Cardiac fibroblast (primary cell): Measurements from ENCODE around the gene RABEP2.
"Not testable (repeated sequence)": the region's sequence is repeated elsewhere in the genome, so short reads cannot be mapped to it uniquely, and the experiment has no call there.

Experiments used
- DNase-seq, 2 donors: peaks; one replicate each; pipeline versions ENCODE4 v3.0.0 to v3.0.0-alpha.2; 2010; ENCODE audit warnings: low read depth in 2 of 2
- H3K4me3 ChIP-seq, 2 donors: replicated peaks in 1 of 2; 1 replicate in 1 of 2; 2 replicates in 1 of 2; pipeline ENCODE4 v1.5.1; 2011; ENCODE audit warnings: low read depth in 2 of 2, low read length in 2 of 2, mild to moderate bottlenecking in 2 of 2, moderate library complexity in 1 of 2
- TF ChIP-seq, protein P1 (sequence below): IDR thresholded peaks from one replicate; pipeline ENCODE4 v1.5.1; 2011; ENCODE audit warnings: low read depth, mild to moderate bottlenecking, low read length, inconsistent platforms

RABEP2 gene

DNA sequence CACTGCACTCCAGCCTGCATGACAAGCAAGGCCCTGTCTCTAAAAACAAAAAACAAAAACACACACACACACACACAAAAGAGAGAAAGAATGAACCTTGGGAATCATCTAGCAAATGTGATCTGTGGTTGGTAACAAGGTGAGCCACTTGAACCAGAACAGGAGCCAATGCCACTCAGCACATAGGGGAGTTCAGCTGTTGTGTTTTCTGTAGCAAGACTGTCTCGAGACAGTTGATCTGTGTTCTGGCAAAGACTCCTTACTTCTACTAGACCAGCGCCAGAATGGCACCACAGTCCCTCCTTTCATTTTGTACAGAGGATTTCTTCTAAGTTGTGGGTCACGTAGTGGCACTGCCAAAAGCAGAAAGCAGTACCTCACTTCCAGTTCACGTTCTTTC, 26.1 kb downstream of the RABEP2 start:
- no peak overlapping the region for H3K4me3 ChIP-seq
- TF ChIP-seq, protein P1, sequence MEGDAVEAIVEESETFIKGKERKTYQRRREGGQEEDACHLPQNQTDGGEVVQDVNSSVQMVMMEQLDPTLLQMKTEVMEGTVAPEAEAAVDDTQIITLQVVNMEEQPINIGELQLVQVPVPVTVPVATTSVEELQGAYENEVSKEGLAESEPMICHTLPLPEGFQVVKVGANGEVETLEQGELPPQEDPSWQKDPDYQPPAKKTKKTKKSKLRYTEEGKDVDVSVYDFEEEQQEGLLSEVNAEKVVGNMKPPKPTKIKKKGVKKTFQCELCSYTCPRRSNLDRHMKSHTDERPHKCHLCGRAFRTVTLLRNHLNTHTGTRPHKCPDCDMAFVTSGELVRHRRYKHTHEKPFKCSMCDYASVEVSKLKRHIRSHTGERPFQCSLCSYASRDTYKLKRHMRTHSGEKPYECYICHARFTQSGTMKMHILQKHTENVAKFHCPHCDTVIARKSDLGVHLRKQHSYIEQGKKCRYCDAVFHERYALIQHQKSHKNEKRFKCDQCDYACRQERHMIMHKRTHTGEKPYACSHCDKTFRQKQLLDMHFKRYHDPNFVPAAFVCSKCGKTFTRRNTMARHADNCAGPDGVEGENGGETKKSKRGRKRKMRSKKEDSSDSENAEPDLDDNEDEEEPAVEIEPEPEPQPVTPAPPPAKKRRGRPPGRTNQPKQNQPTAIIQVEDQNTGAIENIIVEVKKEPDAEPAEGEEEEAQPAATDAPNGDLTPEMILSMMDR, result no peak
- no peak for DNase-seq

DNA sequence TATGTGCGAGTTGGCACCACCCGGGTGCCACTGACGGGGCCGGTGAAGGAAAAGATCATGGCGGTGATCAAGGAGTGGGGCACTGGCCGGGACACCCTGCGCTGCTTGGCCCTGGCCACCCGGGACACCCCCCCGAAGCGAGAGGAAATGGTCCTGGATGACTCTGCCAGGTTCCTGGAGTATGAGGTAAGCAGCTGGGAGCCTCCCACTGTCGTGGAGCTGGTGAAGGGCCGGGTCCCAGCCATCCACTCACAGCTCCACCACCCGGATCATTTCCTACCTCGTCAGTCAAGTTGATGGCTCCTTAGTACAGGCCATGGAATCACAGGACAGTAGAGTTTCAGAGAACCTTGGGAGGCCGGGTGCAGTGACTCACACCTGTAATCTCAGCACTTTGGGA, 26.8 kb downstream of the RABEP2 start:
- TF ChIP-seq, protein P1, result no peak
- DNase-seq, result no peak
- H3K4me3 ChIP-seq, result no peak overlapping the region

DNA sequence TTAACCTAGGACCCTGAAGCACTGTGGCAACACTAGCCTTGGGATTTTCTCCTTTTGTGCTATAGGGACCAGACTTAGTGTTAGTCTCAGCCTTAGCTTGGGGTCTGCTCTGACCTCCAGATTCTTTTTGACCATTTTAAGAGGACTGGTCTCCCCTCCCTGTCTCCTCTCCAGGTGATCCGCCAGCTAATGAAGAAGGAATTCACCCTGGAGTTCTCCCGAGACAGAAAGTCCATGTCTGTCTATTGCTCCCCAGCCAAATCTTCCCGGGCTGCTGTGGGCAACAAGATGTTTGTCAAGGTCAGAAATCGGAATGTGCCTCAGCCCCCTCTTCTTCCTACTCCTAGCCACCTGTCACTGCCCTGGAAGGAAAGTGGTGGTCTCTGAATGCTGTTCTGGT, 27.2 kb downstream of the RABEP2 start:
- DNase-seq, result no peak
- H3K4me3 ChIP-seq, result no peak overlapping the region
- TF ChIP-seq, protein P1, result no peak

DNA sequence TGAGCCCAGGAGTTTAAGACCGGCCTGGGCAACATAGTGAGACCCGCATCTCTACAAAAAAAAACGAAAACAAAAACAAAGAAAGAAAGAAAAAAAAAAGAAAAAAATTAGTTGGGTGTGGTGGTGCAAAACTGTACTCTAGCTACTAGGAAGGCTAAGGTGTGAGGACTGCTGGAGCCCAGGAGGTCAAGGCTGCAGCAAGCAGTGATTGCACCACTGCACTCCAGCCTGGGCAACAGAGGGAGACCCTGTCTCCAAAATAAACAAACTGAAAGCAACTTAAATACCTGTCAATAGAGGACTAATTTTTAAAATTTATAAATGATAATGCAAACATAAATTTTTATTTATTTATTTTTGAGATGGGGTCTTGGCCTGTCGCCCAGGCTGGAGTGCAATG, 29.4 kb downstream of the RABEP2 start:
- no peak for DNase-seq
- H3K4me3 ChIP-seq, result no peak overlapping the region
- TF ChIP-seq, protein P1, result no peak

DNA sequence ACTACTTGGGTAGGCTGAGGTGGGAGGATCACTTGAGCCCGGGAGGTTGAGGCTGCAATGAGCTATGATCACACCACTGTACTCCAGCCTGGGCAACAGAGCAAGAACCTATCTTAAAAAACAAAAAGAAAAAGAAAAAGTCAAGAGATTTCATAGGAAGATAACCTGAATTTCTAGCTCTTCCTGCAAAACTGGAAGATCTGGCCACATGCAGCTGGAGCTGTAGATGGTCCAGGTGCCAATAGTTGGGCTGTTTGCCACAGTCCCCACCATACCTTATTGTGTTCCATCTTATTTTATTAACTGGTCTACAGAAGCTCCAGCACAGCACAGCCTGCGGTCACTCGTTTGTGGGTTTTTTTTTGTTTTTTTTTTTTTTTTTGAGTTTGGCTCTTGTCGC, 31.7 kb downstream of the RABEP2 start:
- H3K4me3 ChIP-seq, result no peak overlapping the region
- TF ChIP-seq, protein P1, result no peak
- no peak for DNase-seq

DNA sequence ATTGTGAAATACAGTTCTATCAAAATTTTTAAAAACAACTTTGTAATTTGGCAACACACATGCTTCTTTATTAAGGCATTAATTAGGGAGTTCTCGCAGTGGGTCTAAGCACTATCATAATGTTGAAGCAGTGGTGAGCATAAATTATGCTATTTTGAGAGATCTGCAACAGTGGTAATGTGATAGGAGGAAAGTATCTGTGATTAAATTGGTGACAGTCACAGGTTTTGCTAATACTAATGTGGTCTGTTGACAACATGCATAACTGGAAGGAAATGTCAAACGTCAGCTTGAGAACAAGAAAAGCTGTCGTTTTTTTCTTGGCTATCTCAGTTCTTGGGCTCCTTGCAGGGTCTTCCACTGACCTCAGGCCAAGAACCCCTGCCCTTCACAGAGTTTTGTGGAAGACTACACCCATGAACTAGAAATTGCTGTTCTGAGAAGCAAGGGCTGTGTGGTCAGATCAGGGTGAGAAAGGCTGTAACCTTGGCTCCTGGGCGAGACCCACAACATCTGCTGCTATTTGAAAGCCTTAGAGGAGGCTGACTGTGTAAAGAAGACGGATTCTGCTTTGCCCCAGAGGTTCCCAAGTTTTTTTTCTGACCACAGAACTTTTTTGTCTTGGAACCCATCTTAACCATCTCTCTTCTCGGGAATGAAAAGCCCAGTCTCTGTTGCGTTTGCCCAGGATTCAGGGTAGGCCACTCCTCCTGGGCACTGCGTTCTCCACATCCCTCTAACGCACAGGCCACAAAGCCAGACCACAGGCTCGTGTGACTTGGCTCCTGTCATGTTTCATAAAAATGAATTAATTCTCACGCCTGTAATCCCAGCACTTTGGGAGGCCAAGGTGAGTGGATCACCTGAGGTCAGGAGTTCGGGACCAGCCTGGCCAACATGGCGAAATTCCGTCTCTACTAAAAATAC, 32.8 kb downstream of the RABEP2 start:
- H3K4me3 ChIP-seq, result no peak overlapping the region
- TF ChIP-seq, protein P1, result no peak
- no peak for DNase-seq

DNA sequence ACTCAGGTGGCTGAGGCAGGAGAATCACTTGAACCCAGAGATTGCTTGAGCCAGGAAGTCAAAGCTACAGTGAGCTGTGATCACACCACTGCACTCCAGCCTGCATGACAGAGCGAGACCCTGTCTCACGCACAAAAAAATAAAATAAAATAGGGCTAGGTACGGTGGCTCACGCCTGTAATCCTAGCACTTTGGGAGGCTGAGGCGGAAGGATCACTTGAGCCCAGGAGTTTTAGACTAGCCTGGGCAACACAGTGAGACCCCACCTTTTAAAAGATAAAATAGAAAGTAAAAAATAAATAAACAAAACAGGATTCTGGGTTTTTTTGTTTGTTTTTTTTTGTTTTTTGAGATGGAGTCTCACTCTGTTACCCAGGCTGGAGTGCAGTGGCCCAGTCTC, 34.7 kb downstream of the RABEP2 start:
- not testable (repeated sequence) for H3K4me3 ChIP-seq

More for the DNA sequence above, 34.7 kb downstream of the RABEP2 start:
- DNase-seq, result not testable (repeated sequence)
